Endodermal cell (in vitro differentiated cells): ENCODE data around the gene REV3L. TPM values are rescaled to one million over a fixed set of nuclear protein-coding genes. Genes with fewer than 3 reads are reported as not detected.

Experiments used
- DNase-seq: peaks from one replicate; pipeline ENCODE4 v3.0.0-alpha.2; 2017
- H3K27ac ChIP-seq: 2 replicates; pipeline ENCODE4 v1.5.1; 2013; ENCODE audit warnings: mild to moderate bottlenecking, low read depth, low read length, moderate library complexity
- H3K27me3 ChIP-seq: 2 replicates; pipeline ENCODE4 v1.6.1; 2013; ENCODE audit warnings: mild to moderate bottlenecking, low read length, moderate library complexity; ENCODE audit not compliant: insufficient read depth, control insufficient read depth, poor library complexity, severe bottlenecking
- H3K36me3 ChIP-seq: 2 replicates; pipeline ENCODE4 v1.7.0; 2013; ENCODE audit warnings: mild to moderate bottlenecking, low read length, moderate library complexity; ENCODE audit not compliant: control insufficient read depth, insufficient read depth
- H3K4me1 ChIP-seq: one replicate; pipeline ENCODE4 v1.7.0; 2013; ENCODE audit warnings: low read length; ENCODE audit not compliant: control insufficient read depth, insufficient read depth
- H3K4me3 ChIP-seq: 2 replicates; pipeline ENCODE4 v1.5.1; 2013; ENCODE audit warnings: mild to moderate bottlenecking, low read length, moderate library complexity
- H3K9ac ChIP-seq: 2 replicates; pipeline ENCODE4 v1.6.1; 2013; ENCODE audit warnings: mild to moderate bottlenecking, low read length, moderate library complexity; ENCODE audit not compliant: poor library complexity, severe bottlenecking; ENCODE audit errors: extremely low read depth
- H3K9me3 ChIP-seq: 2 replicates; pipeline ENCODE4 v1.6.1; 2013; ENCODE audit warnings: mild to moderate bottlenecking, low read length, moderate library complexity; ENCODE audit not compliant: control insufficient read depth
- H3K27ac Mint-ChIP-seq: 2 replicates; pipeline ENCODE4 v1.8.0; 2020; ENCODE audit warnings: mixed read lengths
- H3K27me3 Mint-ChIP-seq: 2 replicates; pipeline ENCODE4 v1.8.0; 2021; ENCODE audit warnings: mild to moderate bottlenecking, mixed read lengths; ENCODE audit not compliant: insufficient read depth
- H3K36me3 Mint-ChIP-seq: 2 replicates; pipeline ENCODE4 v1.8.0; 2020; ENCODE audit warnings: low read depth, mixed read lengths
- H3K4me1 Mint-ChIP-seq: 2 replicates; pipeline ENCODE4 v1.8.0; 2020; ENCODE audit warnings: mixed read lengths
- H3K4me3 Mint-ChIP-seq: 2 replicates; pipeline ENCODE4 v1.8.0; 2020; ENCODE audit warnings: mild to moderate bottlenecking, moderate library complexity, mixed read lengths
- H3K9me3 Mint-ChIP-seq: 2 replicates; pipeline ENCODE4 v1.8.0; 2020; ENCODE audit warnings: mild to moderate bottlenecking, mixed read lengths
- WGBS, 2 experiments: methylation state at CpG; one replicate each; pipeline versions ENCODE4 v1.1.5 to v1.1.7; 2013; ENCODE audit warnings: missing lambda C conversion rate in 2 of 2, mixed read lengths in 1 of 2; ENCODE audit not compliant: insufficient coverage in 1 of 2, insufficient read length in 1 of 2; 5-methylcytosine and 5-hydroxymethylcytosine counted together
- total RNA-seq, 2 donors: library from RNA; stranded (reverse); fragmentation: NEBNext Ultra II Directional in 1 of 2; extraction: Animal tissue kit (Norgen Biotek cat#: 25700) in 1 of 2; gene quantifications; 2 replicates in 1 of 2; 3 replicates in 1 of 2; pipeline ENCODE4 v1.2.1, GENCODE V29; 2021
- TF ChIP-seq, protein P1 (sequence below): fragments of 200-600 bp; sonication (generic); conservative IDR thresholded peaks from 2 replicates; pipeline ENCODE4 v1.5.0; 2021; ENCODE audit warnings: antibody characterized with exemption, mild to moderate bottlenecking

REV3L gene
- total RNA-seq, 2 donors from 2014 or later, result 19.2 to 28.1 TPM

DNA sequence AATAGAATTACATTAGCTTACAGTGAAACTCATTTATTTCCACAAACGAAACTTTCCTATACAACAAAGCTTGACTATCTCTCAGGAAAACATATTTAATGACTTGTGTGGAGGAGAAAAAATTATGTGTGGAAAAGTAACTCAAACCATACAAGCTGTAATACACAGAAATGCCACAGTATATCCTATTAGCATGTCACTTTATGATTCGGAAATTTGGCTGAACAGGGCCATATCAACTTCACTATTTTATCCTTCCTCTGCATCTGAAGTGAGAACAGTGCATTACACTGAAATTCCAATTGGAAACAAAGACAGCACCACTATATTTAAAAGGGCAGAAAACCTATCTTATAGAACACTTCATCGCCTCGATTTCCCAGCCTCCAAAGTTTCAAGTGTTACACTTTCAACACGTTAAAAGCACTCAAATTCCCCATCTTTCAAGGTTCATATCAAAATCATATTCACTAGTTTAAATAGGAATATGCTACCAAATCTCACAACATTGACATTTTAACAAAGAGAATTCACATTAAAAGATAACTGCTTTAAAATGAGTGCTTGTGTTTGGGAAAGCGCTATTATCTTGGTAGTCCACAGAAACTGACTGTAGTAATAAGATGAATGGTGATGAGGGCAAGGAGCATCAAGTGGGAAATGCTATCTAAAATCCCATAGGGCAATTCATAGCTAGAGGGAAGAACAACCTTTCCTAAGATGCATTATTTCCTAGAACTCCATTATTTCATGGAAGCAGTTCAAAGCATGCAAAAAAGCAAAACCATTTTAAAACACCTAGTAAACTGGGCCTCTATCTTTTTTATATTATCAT, 1.8 kb downstream of the REV3L start:
- peaks cover 15% of the 10 kb centered on the region for H3K27me3 ChIP-seq
- TF ChIP-seq, protein P1, sequence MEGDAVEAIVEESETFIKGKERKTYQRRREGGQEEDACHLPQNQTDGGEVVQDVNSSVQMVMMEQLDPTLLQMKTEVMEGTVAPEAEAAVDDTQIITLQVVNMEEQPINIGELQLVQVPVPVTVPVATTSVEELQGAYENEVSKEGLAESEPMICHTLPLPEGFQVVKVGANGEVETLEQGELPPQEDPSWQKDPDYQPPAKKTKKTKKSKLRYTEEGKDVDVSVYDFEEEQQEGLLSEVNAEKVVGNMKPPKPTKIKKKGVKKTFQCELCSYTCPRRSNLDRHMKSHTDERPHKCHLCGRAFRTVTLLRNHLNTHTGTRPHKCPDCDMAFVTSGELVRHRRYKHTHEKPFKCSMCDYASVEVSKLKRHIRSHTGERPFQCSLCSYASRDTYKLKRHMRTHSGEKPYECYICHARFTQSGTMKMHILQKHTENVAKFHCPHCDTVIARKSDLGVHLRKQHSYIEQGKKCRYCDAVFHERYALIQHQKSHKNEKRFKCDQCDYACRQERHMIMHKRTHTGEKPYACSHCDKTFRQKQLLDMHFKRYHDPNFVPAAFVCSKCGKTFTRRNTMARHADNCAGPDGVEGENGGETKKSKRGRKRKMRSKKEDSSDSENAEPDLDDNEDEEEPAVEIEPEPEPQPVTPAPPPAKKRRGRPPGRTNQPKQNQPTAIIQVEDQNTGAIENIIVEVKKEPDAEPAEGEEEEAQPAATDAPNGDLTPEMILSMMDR, result no peak
- H3K4me1 ChIP-seq, result peaks cover 4% of the 10 kb centered on the region
- no peak for DNase-seq
- H3K9me3 ChIP-seq, result peaks cover 4% of the 10 kb centered on the region
- peaks cover 3% of the 10 kb centered on the region for H3K36me3 ChIP-seq
- H3K9me3 Mint-ChIP-seq, result peaks cover 2% of the 10 kb centered on the region
- H3K27ac Mint-ChIP-seq, result no peak overlapping the region
- H3K36me3 Mint-ChIP-seq, result peaks cover 2% of the 10 kb centered on the region
- H3K4me3 Mint-ChIP-seq, result peak overlapping the region; percentile 88
- peak overlapping the region; percentile 96 for H3K4me3 ChIP-seq
- peak overlapping the region; percentile 94 for H3K9ac ChIP-seq
- peaks cover 39% of the 10 kb centered on the region for H3K27me3 Mint-ChIP-seq
- no peak overlapping the region for H3K27ac ChIP-seq
- H3K4me1 Mint-ChIP-seq, result peaks cover 40% of the 10 kb centered on the region
- WGBS, 2 experiments, result 63 to 70% methylated on average over 4 to 6 of the region's 6 CpGs

DNA sequence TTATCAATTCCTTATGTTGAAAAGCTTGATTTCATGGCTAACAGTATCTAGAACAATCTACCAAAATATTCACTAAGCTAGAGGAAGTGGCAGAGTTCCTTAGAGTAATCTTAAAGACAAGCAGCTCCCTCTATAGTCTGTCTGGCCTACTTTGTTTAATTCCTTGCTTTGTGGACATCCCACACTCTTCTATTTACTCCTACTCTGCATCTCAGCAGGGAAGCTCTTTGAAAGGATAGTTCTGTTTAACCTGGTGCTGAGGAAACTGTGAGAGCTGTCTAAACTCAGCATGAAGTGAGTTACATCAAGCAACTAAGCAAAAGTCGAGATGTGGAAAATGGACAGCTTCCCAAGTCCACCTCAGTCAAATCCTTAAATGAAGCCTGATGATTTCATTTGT, 4.3 kb downstream of the REV3L start:
- peak; percentile 68 for DNase-seq
- no peak overlapping the region for H3K4me3 ChIP-seq

DNA sequence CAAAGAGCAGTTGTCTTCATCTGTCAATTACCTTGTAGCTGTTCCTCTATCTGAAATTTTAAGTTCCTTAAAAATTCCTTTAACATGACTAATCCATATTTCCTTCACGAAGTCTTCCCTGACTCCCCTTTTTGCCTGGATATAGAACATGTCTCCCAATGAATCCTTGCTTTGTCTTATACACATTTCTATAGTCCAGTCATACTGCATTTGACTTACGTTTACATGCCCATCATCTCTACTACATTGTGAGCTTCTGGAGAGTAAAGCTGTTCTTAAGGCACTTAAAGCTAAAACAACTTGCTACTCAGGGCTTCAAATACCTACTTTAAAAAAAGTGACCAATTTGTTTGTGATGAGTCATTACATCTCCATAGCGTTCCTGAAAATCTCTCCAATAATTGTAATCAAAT, 4.9 kb downstream of the REV3L start:
- Mint-ChIP-seq H3K4me3 (no peak overlapping the region), H3K27ac (no peak overlapping the region), H3K27me3 (peaks cover 48% of the 10 kb centered on the region), H3K4me1 (peaks cover 36% of the 10 kb centered on the region), H3K9me3 (no peaks in the 10 kb centered on the region), H3K36me3 (no peaks in the 10 kb centered on the region)
- Histone ChIP-seq H3K36me3 (no peaks in the 10 kb centered on the region), H3K9ac (no peak overlapping the region), H3K4me1 (peaks cover 4% of the 10 kb centered on the region), H3K9me3 (no peaks in the 10 kb centered on the region), H3K27ac (no peak overlapping the region), H3K27me3 (peaks cover 15% of the 10 kb centered on the region), H3K4me3 (peak overlapping the region; percentile 37)
- TF ChIP-seq, protein P1, result no peak
- no peak for DNase-seq
- WGBS, 2 experiments, result 40 to 47% methylated on average over 2 of the region's 3 CpGs

More for the DNA sequence above, 4.3 kb downstream of the REV3L start:
- H3K4me1 Mint-ChIP-seq, result peaks cover 36% of the 10 kb centered on the region
- H3K9ac ChIP-seq, result no peak overlapping the region
- H3K36me3 ChIP-seq, result no peaks in the 10 kb centered on the region
- H3K9me3 ChIP-seq, result no peaks in the 10 kb centered on the region
- H3K36me3 Mint-ChIP-seq, result no peaks in the 10 kb centered on the region
- H3K4me3 Mint-ChIP-seq, result no peak overlapping the region
- TF ChIP-seq, protein P1, result peak; percentile 57
- peaks cover 46% of the 10 kb centered on the region for H3K27me3 Mint-ChIP-seq
- WGBS, 2 experiments, result 0% methylated on average over 1 of the region's 1 CpG
- H3K9me3 Mint-ChIP-seq, result no peaks in the 10 kb centered on the region
- no peak overlapping the region for H3K27ac Mint-ChIP-seq
- no peak overlapping the region for H3K27ac ChIP-seq
- peaks cover 4% of the 10 kb centered on the region for H3K4me1 ChIP-seq
- H3K27me3 ChIP-seq, result peaks cover 15% of the 10 kb centered on the region
